ENCODE results near the gene COQ8A.

GRCh38 chr1:226945858-226946245 is 5.8 kb downstream of the COQ8A start:
- TF ChIP-seq ZNF274 (IDR thresholded peaks at IDR 0.05; ENCODE audit: low read depth, low read length): no peak
- TF ChIP-seq YY1 (IDR thresholded peaks at IDR 0.05; ENCODE audit: insufficient read depth, insufficient read length): no peak
